Measurements from ENCODE around the gene RIN1. TPM values are rescaled to one million over a fixed set of nuclear protein-coding genes. Genes with fewer than 3 reads are reported as not detected.
A peak's percentile ranks its signal among the peaks of the same experiment; 100 is the strongest.
"Not testable (repeated sequence)": the region's sequence is repeated elsewhere in the genome, so short reads cannot be mapped to it uniquely, and the experiment has no call there.

The RIN1 gene
- total RNA-seq, 1 donor from 2014 or later = 0.82 TPM

GRCh38 chr11:66310803-66311440 lies 25.3 kb downstream of the RIN1 start:
- DNase-seq (ENCODE audit: low spot score in 2 of 2); FAIRE-seq: not testable (repeated sequence)

- DNase-seq (ENCODE audit: low spot score in 2 of 2) (no peak), FAIRE-seq (no peak)
Observed at GRCh38 chr11:66310324-66310723, 25.9 kb downstream of the RIN1 start.

GRCh38 chr11:66309475-66309874 lies 26.8 kb downstream of the RIN1 start:
- DNase-seq (ENCODE audit: low spot score in 2 of 2) = no peak
- FAIRE-seq = no peak

- FAIRE-seq (no peak), DNase-seq (ENCODE audit: low spot score in 2 of 2) (no peak)
Observed at GRCh38 chr11:66302656-66303055, 33.6 kb downstream of the RIN1 start.

GRCh38 chr11:66299186-66299585 lies 37.0 kb downstream of the RIN1 start:
- no peak for FAIRE-seq
- DNase-seq (ENCODE audit: low spot score in 2 of 2) = no peak

- no peak for FAIRE-seq
- no peak for DNase-seq (ENCODE audit: low spot score in 2 of 2)
Observed at GRCh38 chr11:66297610-66298009, 38.6 kb downstream of the RIN1 start.

- DNase-seq (ENCODE audit: low spot score in 2 of 2) (no peak), FAIRE-seq (no peak)
Observed at GRCh38 chr11:66294626-66295620, 41.3 kb downstream of the RIN1 start.

- FAIRE-seq (no peak), DNase-seq (ENCODE audit: low spot score in 2 of 2) (no peak)
Observed at GRCh38 chr11:66293777-66294625, 42.2 kb downstream of the RIN1 start.

- no peak for FAIRE-seq
- DNase-seq (ENCODE audit: low spot score in 2 of 2) = no peak
Observed at GRCh38 chr11:66293352-66293751, 42.9 kb downstream of the RIN1 start.

- FAIRE-seq (no peak), DNase-seq (ENCODE audit: low spot score in 2 of 2) (no peak)
Observed at GRCh38 chr11:66292543-66293332, 43.5 kb downstream of the RIN1 start.

GRCh38 chr11:66291706-66292542 lies 44.3 kb downstream of the RIN1 start, which contains the start of gene TMEM151A:
Gene TMEM151A, plus strand, starts transcription at chr11:66291894. Its CDS starts 120 bp downstream, at chr11:66292014.
- no peak for FAIRE-seq
- peak; percentile 75 to 85 for DNase-seq (ENCODE audit: low spot score in 2 of 2)

GRCh38 chr11:66291303-66291705 lies 44.9 kb downstream of the RIN1 start:
- FAIRE-seq (no peak), DNase-seq (ENCODE audit: low spot score in 2 of 2) (no peak)

GRCh38 chr11:66290330-66290621 lies 46.0 kb downstream of the RIN1 start:
- DNase-seq (ENCODE audit: low spot score in 2 of 2) (no peak), FAIRE-seq (no peak)

- no peak for FAIRE-seq
- peak; percentile 60 to 76 for DNase-seq (ENCODE audit: low spot score in 2 of 2)
Observed at GRCh38 chr11:66289548-66290329, 46.5 kb downstream of the RIN1 start.

GRCh38 chr11:66288671-66289547 lies 47.3 kb downstream of the RIN1 start, which contains the start of gene YIF1A:
Gene YIF1A, minus strand, starts transcription at chr11:66289143. Its CDS starts 158 bp downstream, at chr11:66288985.
- FAIRE-seq (peak; percentile 98), DNase-seq (ENCODE audit: low spot score in 2 of 2) (peak; percentile 100)

GRCh38 chr11:66287889-66288670 lies 48.2 kb downstream of the RIN1 start:
- no peak for DNase-seq (ENCODE audit: low spot score in 2 of 2)
- no peak for FAIRE-seq
